ENCODE data around the gene USP12.

- no peak for TF ChIP-seq RAD21 (IDR thresholded peaks at IDR 0.05)
- TF ChIP-seq CTCF (IDR thresholded peaks at IDR 0.05; ENCODE audit: low read depth, low read length, missing input control), result no peak
- TF ChIP-seq REST (IDR thresholded peaks at IDR 0.05), result no peak
- TF ChIP-seq TAF1 (conservative IDR thresholded peaks at IDR 0.05), result no peak
- TF ChIP-seq GABPA (IDR thresholded peaks at IDR 0.05 in 1 of 2, conservative IDR thresholded peaks at IDR 0.05 in 1 of 2), result no peak
- no peak for TF ChIP-seq SP1 (IDR thresholded peaks at IDR 0.05)
- TF ChIP-seq ATF3 (IDR thresholded peaks at IDR 0.05), result no peak
- TF ChIP-seq FOXA1 (IDR thresholded peaks at IDR 0.05), result no peak
- TF ChIP-seq ZBTB33 (IDR thresholded peaks at IDR 0.05), result no peak
- no peak for TF ChIP-seq RXRA (IDR thresholded peaks at IDR 0.05)
Measured at GRCh38 chr13:27194895-27195764, 23.5 kb upstream of the USP12 start.

Measured in liver (tissue), 3 donors.